HG02970 (cell line): ENCODE data around the gene LPCAT2.

Experiments
- ATAC-seq: cut with Tn5 transposase; IDR thresholded peaks from one replicate; pipeline ENCODE4 v1.9.1; 2021; ENCODE audit warnings: mild to moderate bottlenecking, moderate library complexity, moderate number of reproducible peaks; ENCODE audit not compliant: unreplicated experiment, low FRiP score

Gene LPCAT2

DNA sequence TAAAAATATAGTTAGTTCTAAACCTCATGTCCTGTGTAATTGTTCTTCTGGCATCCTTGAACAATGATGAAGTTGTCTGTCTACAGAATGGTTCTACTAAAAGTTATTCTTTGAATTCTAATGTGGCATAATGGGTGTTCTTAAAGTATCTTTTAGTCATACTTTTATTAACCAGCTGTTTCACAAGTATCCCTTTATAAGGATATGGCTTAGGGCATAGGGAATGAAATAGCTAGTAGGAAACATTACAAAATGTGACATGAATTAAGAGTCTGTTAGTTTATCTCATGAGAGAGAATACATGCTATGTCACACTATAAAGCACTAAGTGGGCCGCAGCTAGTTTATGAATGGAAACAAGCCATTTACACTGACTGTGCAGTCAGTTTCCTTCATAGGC is 31.3 kb downstream of the LPCAT2 start:
- no peak for ATAC-seq

DNA sequence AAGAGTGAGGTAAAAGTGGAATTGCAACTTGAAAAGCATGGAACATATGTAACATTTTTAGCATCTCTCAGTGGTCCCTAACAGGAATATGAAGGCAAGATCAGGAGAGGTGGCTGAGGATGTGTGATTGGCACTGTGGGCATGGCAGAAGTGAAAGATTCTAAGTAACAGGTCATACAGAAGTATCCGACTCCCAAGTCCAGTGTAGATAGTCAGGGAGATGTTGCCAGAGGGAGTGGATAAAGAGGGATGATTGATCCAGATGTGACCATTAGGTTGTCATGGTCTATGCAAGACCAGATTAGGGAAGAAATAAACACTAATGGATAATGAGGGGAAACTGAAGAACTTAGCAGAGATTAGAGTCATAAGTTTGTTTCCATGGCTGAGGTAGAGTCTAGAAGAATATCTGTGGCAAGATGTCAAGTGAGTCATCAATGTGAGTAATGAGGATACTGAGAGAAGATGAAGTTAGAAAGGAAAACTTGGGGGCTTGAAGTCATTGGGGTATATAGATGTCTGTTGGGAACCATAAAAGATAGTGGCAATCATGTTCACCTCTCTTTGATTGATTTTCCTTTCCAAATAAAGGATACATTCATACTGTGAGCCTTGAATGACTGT is 33.7 kb downstream of the LPCAT2 start:
- no peak for ATAC-seq

DNA sequence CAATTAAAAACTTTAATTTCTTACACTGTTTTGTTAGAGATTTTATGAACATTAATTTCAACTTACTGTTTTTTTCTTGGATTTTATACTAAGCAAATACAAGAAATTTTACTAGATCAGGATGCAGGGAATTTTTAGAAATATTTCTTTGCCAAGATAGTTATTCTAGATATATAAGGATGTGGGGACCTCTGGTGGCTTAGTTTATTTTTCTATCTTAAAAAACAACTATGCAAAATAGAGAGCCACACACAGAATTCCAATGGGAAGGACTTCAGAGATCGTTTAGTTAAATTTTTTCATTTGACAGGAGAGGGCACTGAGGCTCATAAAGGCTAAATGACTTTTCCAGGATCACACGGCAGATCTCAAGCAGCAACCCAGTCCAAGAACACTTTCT is 34.6 kb downstream of the LPCAT2 start:
- ATAC-seq = no peak

DNA sequence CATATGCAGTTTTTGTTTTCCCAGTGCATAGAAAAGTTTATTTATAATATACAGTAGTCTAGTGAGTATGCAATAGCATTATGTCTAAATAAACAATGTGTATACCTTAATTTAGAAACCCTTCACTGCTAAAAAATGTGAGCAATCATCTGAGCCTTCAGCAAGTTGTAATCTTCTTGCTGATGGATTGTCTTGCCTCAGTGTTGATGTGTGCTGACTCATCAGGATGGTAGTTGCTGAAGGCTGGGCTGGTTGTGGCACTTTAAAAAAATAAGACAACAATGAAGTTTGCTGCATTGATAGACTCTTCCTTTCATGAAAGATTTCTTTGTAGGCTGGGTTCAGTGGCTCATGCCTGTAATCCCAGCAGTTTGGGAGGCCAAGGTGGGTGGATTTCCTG is 43.7 kb downstream of the LPCAT2 start:
- ATAC-seq = no peak

DNA sequence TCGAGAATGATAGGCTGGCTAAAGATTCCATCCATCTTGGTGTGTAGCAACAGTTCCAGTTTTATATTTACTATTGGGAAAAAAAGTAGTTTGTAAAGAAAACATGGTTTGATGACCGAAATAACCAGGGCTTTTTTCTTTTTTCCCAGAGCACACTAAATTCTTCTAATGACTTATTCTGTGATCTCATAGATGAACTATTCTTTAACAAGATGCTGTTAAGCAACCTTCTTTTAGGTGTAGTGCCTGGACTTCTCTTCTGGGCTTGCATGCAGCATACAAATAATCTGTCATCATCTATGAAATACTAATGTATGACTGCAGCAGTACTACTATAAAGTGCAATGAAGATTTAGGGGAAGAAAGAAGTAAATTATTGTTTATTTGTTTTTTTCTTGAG is 46.6 kb downstream of the LPCAT2 start:
- no peak for ATAC-seq

DNA sequence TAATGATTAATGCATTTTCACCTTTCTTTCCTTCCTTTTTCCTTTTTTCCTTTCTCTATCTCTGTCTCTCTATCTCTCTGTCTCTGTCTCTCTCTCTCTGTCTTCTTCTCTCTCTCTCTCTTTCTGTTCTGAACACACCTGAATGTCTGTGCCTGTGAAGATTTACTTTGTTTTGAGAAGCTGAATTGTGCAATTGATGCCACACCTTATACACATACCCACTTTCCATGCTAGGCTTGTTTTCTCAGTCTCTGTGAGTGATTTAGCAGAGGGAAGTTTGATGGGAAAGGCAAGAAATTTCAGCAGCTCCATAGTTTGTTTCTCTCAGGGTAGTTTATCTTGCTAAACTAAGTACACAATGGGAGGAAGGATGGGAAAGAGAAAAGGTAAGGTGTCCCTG is 48.3 kb downstream of the LPCAT2 start:
- no peak for ATAC-seq

DNA sequence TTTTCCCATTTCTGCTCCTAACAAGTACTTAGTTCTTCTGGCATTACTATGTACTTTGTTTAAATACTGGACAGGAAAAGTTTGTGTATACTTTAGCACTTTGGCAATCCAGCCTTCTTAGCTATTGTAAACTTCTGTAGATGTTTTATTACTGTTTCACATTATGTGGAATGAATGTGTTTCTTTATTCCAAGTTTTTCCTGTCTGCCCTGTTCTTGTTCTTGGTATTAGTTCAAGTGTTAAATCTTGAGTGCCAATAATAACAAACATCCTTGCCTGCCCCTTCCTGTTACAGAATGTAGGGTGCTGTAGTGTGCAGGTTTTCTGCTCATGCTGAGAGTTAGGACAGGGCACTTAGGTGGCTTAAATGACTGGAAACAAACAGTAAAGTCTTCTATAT is 50.4 kb downstream of the LPCAT2 start:
- ATAC-seq = no peak

DNA sequence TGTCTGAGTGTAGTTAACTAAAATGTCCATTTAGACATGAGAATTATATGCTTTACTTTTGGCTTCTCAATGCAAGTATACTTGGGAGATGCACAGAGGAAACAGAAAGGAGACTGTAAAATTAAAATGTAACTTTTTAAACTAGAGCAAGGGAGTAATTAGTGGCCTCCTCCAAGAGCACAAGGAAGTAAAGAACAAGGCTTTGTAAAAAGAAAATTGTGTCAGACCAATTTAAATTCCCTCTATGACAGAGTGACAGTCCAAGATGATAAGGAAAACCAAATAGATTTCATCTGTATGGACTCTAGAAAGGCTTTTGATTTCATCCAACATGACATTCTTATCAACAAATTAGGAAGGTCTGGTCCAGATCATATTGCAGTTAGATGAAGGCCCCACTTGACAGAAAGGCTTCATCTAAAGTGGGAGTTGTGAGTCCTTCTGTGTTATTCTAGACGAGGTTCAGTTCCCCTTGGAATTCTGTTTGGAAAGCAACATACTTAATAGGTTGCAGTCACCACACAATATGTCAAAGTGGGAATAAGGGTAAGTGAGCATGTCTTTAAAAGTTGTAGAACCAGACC is 51.2 kb downstream of the LPCAT2 start:
- ATAC-seq = no peak

DNA sequence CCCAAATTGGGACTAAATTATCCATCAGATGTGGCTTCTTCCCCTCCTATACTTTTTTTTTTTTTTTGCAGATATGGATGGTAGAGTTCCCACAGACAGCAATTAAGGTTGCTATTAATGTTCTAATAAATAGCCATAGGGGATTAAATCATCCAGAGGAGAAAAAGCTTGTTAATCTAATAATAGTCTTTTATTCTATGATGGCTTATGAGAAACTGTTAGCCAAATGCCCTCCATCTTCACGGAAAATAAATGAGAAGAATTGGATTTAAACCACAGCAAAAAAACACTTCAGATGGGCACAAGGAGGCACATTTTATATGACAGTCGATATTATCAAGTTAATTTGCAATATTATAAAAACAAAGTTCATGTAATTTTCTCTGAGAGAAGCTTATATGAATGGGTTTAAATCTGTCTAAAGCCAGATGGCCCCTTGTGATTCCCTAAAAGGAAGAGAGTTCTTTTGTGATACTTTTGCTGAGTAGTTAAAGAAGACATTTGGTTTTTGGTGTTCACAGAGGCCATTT is 52.5 kb downstream of the LPCAT2 start:
- ATAC-seq = no peak

DNA sequence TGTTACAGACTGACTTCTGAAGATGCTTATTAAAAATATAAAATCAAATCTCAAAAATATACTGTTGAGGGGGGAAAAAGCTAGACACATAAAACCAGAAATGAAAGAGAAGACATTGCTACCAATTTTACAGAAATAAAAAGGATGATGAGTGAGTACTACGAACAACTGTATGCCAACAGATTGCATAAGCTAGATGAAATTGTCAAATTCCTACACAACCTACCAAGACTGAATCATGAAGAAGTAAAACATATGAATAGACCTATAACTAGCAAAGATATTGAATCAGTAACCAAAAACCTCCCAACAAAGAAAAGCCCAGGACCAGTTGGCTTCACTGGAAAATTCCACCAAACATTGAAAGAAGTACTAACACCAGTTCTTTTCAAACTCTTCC is 54.1 kb downstream of the LPCAT2 start:
- no peak for ATAC-seq

DNA sequence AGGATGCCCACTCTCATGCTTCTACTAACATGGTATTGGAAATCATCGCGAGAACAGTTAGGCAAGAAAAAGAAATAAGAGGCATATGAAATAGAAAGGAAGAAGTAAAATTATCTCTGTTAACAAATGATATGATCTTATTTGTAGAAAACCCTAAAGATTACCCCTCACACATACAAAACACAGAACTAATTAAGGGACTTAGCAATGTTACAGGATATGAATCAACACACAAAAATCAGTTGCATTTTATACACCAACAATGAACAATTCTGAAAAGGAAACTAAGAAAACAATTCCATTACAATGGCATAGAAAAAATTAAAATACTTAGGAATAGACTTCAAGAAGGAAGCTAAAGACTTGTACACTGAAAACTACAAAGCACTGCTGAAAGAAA is 54.9 kb downstream of the LPCAT2 start:
- no peak for ATAC-seq

DNA sequence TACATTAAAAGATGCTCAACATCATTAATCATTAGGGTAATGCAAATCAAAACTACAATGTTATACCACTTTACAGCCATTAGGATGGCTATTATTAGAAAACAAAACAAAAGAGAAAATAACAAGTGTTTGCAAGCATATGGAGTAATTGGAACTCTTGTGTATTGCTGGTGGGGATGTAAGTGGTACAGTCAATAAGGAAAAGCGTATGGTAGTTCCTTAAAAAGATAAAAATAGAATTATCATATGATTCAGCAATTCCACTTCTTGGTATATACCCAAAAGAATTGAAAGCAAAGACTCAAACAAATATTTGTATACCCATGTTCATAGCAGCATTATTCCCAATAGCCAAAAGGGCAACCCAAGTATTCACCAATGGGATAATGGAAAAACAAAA is 56.2 kb downstream of the LPCAT2 start:
- ATAC-seq = no peak

DNA sequence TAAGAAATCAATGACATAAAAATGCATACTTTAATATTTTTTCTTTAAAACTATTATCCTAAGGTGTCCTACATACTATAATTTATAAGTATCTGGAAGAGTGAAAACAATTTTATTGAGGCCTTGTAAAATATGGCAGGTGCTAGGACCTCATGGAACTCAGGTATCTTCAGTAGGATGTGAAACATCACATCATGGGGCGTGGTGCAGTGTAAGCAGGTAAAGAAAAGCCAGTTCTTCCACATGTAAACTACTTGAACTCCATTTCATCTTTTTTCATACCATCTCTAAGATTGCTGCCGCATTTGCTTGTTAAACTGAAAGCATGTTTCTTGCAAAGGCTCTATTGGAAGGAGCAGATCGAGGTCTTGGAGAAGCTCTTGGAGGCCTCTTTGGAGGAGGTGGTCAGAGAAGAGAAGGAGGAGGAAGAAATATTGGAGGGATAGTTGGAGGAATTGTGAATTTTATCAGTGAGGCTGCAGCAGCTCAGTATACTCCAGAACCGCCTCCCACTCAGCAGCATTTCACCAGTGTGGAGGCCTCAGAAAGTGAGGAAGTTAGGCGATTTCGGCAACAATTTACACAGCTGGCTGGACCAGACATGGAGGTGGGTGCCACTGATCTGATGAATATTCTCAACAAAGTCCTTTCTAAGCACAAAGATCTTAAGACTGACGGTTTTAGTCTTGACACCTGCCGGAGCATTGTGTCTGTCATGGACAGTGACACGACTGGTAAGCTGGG is 57.7 kb downstream of the LPCAT2 start, which contains the start of gene CAPNS2:
CAPNS2 (plus strand) TSS at position 253 of the 744 bp plus-strand sequence; CDS start at position 326, 73 bp downstream.
- no peak for ATAC-seq

DNA sequence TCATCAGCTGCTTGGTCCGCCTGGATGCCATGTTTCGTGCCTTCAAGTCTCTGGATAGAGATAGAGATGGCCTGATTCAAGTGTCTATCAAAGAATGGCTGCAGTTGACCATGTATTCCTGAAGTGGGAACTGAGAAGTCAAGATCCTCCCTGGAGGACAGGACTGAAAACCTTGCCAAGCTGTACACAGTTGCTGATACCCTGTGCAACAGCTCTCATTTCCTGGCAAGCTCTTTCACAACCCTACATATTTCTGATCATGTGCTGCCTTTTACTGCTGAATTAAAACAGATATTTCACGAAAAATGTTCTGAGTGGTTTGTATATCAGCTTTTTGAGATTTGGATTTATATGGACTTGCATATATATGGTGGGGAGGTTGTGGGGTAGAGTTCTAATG is 58.5 kb downstream of the LPCAT2 start:
- ATAC-seq = no peak

DNA sequence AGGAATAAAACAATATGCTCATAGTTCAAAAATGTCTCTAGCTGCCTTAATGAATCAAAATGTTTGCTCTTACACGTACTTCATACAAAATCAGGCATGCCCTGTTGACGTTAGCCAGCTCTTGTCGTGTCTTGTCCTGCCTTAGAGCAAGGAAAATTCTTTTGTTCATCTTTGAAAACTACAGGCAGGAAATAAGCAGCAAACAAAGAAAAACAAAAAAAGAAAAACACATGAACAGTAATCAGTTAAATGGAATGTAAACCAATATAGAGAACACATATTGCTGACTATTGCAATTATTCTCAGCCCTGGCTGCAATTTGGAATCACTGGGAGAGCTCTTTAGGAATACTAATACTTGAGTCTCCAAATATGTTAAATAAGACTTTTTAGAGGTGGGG is 59.3 kb downstream of the LPCAT2 start:
- ATAC-seq = no peak

DNA sequence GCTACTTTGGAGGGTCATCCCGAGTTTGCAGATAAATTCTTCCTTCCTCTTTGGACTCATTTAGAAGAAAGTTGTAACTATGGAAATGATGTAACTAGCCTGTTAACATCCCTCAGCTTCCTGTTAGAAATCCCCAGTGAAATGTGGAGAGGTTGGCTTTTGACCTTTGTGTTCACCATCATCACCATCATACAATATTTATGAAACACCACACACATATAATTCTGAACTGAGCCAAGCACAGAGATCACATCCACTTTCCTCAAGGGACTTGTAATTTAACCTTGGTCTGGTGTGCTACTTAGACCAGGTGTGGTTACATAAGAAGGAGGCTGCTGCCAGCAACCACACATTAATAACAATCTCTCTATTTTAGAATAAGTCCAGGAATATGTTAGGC is 60.2 kb downstream of the LPCAT2 start:
- no peak for ATAC-seq

DNA sequence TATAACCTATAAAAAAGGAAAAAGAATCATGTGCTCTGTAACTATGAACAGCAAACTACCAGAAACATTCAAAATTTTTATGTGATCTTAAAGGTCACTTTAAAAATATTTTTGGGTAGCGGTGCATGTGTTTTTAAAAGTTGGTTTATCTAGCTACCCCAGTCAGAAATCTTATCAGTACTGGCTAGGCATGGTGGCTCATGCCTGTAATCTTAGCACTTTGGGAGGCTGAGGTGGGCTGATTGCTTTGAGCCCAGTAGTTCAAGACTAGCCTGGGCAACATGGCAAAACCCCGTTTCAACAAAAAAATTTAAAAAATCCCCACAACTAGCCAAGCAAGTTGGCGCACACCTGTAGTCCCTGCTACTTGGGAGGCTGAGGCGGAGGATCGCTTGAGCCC is 61.3 kb downstream of the LPCAT2 start:
- no peak for ATAC-seq

DNA sequence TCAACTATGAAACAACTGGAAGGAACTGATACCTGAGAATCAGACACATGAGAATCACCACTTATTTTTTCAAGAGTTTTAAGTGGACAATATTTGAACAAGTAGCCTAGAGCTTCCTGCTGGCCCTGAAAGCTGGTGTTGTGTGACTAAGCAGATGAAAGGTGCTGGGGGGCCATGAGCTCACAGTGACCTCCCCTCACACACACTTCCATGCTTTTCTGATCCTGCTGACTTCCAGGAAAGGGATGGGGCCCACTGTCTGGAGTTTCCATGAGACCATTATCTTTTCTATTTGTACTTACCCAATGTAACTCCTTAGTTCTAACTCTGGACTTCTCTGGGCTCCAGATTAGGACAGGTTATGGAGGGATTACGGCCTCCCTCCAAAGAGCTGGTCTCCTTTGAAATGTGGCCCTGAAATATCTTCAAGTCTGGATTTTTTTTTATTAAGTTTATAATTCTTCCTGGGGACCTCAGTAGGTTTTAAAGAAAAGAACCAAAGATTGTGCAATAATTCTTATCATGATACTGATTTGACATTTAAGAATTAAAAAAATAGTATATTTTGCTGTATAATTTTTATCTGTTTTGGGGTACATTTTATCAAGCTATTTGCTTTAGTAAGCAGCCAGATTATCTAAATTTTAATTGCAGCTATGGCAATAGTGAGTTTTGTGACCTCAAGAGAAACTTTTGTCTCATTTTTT is 62.5 kb downstream of the LPCAT2 start:
- no peak for ATAC-seq

DNA sequence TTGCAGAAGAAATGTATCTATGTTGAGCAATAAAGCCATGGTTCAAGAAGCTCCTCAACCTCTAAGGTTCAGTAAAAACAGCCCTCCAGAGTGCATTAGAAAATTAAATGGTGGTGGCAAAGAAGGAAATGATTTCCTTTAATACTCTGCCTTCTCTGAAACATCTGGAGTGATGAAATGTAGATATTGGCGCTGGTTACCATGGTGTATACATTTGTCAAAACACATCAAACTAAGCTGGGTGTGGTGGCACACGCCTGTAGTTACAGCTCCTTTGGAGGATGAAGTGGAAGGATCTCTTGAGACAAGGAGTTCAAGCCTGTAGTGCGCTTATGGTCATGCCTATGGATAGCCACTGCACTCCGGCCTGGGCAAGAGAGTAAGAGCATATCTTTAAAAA is 63.6 kb downstream of the LPCAT2 start:
- no peak for ATAC-seq

DNA sequence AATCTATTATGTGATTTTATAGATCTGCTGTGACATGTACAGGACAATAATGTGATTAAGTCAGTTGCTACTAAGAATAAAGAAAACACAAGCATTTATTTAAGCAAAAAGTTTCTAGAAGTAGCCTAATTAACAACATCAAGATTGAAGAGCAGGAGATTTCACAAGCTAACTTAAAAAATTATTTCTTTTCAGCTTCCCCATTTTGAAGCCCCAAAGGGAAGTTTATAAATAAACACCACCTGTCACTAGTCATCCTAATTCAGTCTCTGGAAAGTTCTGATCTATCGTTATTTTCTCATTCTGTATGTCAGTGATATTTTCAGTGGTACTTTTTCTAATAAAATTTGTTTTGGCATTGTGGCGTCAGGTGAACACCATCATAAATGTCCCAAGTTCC is 65.9 kb downstream of the LPCAT2 start:
- ATAC-seq = no peak

DNA sequence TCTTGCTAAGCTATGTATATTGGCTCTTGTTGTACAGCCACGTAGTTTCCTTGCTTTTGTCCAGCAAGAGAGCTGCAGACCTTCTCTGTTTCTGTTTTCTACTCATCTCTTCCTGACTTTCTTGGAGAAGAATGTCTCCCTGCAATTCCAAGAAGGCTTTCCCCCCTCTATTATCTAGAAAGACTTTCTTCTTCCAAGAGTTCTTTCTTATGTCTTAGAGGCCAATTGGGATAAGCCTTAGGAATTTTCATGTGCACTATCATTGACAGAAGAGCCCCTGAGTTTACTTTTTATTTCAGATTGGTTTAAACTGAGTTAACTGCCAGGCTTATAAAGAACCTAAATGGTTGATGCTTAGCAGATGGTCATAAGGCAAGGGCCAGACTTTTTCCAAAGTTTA is 66.6 kb downstream of the LPCAT2 start:
- ATAC-seq = no peak
